ENCODE measurements around the gene SARDH. TPM values are rescaled to one million over a fixed set of nuclear protein-coding genes. Genes with fewer than 3 reads are reported as not detected.

SARDH gene
- total RNA-seq, 1 donor from 2014 or later: 0.56 TPM

DNA sequence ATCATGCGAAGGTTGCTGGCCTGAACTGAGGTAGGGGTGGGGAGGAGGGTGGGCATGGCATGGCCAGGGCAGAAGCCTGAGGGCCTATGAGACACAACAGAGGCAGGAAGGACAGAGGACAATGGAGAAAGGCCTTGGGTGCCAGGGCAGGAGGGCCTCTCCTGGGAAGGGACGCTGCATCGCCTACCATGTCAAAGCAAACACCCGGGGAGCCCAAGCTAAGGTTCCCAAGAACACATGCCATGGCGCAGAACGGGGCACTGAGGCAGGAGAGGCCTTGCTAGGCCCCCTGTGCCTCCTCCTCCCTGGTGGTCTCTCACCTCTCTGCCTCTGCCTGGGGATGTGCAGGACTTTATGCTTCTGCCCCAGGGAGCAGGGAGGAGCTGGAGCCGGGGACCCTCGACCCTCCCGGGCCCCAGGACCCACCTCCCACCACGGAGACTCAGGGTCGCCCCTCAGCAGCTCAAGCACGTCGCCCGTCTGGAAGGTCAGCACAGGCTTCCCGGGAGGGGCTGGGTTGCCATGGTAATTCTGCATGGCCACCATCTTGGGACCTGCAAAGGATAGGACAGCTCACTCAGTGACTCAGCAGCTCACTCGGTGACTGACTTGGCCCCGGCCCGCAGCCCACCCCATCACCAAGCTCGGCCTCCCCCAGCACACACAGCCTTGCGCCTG is 40.3 kb upstream of the SARDH start:
- H3K9me3 Mint-ChIP-seq (ENCODE audit: unreplicated experiment): no peaks in the 10 kb centered on the region
- H3K4me3 Mint-ChIP-seq (ENCODE audit: unreplicated experiment): no peak overlapping the region
- no peak overlapping the region for H3K27ac Mint-ChIP-seq (ENCODE audit: unreplicated experiment)
- no peaks in the 10 kb centered on the region for H3K27me3 Mint-ChIP-seq (ENCODE audit: unreplicated experiment)
- TF ChIP-seq, protein P1, sequence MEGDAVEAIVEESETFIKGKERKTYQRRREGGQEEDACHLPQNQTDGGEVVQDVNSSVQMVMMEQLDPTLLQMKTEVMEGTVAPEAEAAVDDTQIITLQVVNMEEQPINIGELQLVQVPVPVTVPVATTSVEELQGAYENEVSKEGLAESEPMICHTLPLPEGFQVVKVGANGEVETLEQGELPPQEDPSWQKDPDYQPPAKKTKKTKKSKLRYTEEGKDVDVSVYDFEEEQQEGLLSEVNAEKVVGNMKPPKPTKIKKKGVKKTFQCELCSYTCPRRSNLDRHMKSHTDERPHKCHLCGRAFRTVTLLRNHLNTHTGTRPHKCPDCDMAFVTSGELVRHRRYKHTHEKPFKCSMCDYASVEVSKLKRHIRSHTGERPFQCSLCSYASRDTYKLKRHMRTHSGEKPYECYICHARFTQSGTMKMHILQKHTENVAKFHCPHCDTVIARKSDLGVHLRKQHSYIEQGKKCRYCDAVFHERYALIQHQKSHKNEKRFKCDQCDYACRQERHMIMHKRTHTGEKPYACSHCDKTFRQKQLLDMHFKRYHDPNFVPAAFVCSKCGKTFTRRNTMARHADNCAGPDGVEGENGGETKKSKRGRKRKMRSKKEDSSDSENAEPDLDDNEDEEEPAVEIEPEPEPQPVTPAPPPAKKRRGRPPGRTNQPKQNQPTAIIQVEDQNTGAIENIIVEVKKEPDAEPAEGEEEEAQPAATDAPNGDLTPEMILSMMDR (IDR thresholded peaks at IDR 0.05): no peak
- H3K4me1 Mint-ChIP-seq (ENCODE audit: unreplicated experiment): no peaks in the 10 kb centered on the region
- no peak for DNase-seq (ENCODE audit: extremely low spot score, unreplicated experiment)
- H3K36me3 Mint-ChIP-seq (ENCODE audit: unreplicated experiment): peaks cover 8% of the 10 kb centered on the region

DNA sequence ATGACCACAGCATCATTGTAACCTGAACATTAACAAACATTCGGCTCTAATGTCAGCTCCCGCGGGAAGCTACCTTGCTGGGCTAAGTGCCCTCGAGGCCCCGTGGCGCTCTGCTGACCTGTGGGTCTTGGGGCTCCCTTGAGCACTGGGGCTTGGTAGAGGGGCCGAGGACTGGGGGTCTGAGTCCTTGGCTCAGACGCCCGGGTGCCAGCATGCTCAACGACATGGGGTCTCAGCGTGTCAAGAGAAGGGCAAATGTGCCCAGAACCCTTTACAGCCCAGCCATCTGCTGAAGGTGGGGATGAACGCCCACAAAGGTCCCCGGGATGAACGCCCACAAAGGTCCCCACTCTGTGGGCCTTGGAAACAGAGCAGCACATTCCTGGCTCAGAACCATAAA is 39.7 kb upstream of the SARDH start:
- H3K27me3 Mint-ChIP-seq (ENCODE audit: unreplicated experiment): no peaks in the 10 kb centered on the region
- peaks cover 8% of the 10 kb centered on the region for H3K36me3 Mint-ChIP-seq (ENCODE audit: unreplicated experiment)
- H3K4me1 Mint-ChIP-seq (ENCODE audit: unreplicated experiment): no peaks in the 10 kb centered on the region
- TF ChIP-seq, protein P1 (IDR thresholded peaks at IDR 0.05): no peak
- H3K4me3 Mint-ChIP-seq (ENCODE audit: unreplicated experiment): no peak overlapping the region
- no peak overlapping the region for H3K27ac Mint-ChIP-seq (ENCODE audit: unreplicated experiment)
- no peaks in the 10 kb centered on the region for H3K9me3 Mint-ChIP-seq (ENCODE audit: unreplicated experiment)
- no peak for DNase-seq (ENCODE audit: extremely low spot score, unreplicated experiment)

DNA sequence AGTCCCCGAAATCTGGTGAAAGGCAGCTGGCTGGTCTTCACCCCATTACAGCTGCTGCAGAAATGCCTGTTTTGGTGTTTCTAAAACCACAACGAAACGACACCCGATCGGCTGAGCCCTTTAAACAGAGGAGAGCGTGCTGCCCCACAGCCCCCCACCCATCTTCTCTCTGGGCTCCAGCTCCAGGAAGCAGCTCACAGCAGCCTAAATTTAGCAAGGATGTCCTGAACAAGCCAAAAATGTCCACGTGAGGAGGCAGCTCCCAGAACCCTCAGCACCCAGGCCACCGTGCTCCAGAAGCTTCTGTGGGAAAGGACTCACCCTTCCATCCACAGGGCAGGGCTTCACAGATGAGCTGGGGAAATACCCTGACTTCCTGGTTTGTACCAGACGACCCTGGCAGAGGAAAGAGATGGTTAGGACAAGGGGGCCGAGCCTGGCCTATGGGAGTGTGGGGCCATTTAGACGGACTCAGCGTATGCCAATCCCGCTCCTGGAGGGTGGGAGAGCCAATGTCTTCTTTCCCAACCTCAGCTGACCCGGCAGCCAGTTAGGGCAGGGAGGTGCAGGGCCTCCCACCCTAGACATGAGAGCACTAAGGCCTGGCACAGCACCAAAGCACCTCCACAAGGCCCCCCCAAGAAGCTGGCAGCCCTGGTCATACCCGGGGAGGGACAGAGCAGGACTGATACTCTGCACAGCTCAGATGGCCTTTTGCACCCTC is 39.1 kb upstream of the SARDH start:
- H3K27me3 Mint-ChIP-seq (ENCODE audit: unreplicated experiment): no peaks in the 10 kb centered on the region
- DNase-seq (ENCODE audit: extremely low spot score, unreplicated experiment): no peak
- no peak overlapping the region for H3K27ac Mint-ChIP-seq (ENCODE audit: unreplicated experiment)
- no peaks in the 10 kb centered on the region for H3K9me3 Mint-ChIP-seq (ENCODE audit: unreplicated experiment)
- H3K4me3 Mint-ChIP-seq (ENCODE audit: unreplicated experiment): no peak overlapping the region
- TF ChIP-seq, protein P1 (IDR thresholded peaks at IDR 0.05): no peak
- peaks cover 8% of the 10 kb centered on the region for H3K36me3 Mint-ChIP-seq (ENCODE audit: unreplicated experiment)
- no peaks in the 10 kb centered on the region for H3K4me1 Mint-ChIP-seq (ENCODE audit: unreplicated experiment)

DNA sequence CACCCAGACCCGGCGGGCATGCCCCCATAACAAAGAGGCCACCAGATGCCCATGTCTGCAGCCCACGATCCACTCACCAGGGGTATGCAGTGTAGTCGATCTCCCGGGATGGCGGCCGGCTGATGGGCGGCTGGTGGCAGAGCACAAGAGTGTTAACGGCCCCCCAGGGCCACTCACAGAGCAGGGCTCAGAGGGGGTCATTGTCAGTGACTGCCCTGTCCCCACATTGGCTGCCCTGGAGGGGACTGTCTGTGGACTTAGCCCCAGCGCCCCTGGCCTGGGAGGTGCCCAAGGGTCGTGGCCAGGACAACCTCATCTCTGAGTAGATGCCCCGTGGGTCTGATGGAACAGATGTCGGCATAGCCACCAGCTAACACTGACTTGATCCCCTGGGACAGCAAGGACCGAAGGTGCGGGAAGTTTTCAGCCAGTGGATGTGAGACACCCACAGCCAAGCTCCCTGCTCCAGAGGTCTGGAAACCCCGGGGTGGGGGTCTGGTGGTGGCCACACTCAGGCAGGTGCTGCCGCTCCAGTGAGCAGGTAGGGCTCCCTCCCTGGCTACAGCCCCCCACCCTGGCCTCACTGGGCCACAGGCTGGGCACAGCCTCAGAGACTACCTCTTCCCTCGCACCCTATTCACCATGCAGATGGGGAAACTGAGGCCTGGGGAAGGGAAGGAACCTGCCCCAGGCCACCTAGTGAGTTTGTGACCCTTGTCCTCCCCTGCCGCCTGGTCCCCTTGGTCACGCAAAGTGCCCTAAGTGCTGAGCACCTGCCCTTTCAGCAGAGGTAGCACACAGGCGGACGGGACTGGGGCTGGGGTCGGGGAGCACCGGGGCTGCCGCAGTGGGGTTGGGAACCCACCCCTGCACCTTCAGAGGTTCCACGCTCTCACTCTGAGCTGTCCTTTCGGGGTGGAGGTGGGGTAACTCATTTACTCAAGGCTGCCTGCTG is 38.1 kb upstream of the SARDH start:
- Mint-ChIP-seq H3K27me3 (ENCODE audit: unreplicated experiment) (no peaks in the 10 kb centered on the region), H3K27ac (ENCODE audit: unreplicated experiment) (no peak overlapping the region), H3K9me3 (ENCODE audit: unreplicated experiment) (no peaks in the 10 kb centered on the region), H3K4me1 (ENCODE audit: unreplicated experiment) (no peaks in the 10 kb centered on the region), H3K4me3 (ENCODE audit: unreplicated experiment) (no peak overlapping the region), H3K36me3 (ENCODE audit: unreplicated experiment) (peaks cover 6% of the 10 kb centered on the region)
- DNase-seq (ENCODE audit: extremely low spot score, unreplicated experiment): no peak
- TF ChIP-seq, protein P1 (IDR thresholded peaks at IDR 0.05): no peak
